A673 (cell line): ENCODE data around the gene NCKAP1.
"Not testable (repeated sequence)": the region's sequence is repeated elsewhere in the genome, so short reads cannot be mapped to it uniquely, and the experiment has no call there.

Experiments
- CTCF ChIP-seq: fragments of 300-800, 200-600 bp; sonication (generic); conservative IDR thresholded peaks from 2 replicates; pipeline ENCODE4 v1.5.1; 2017; ENCODE audit warnings: low read depth, mild to moderate bottlenecking, antibody characterized with exemption, low read length, moderate library complexity, mixed read lengths
- EZH2 ChIP-seq: fragments of 200-600 bp; sonication (generic); IDR thresholded peaks from 2 replicates; pipeline ENCODE4 v1.6.1; 2017; ENCODE audit warnings: borderline replicate concordance, low read depth, mild to moderate bottlenecking, mixed read lengths, antibody characterized with exemption, low read length; ENCODE audit not compliant: poor library complexity, severe bottlenecking

GRCh38 chr2:182880100-182880499 is 158.2 kb downstream of the NCKAP1 start:
- not testable (repeated sequence) for TF ChIP-seq CTCF, EZH2
